NK-92 (cell line): ENCODE data around the gene PTPRG.

Experiments used
- DNase-seq: peaks from one replicate; lab custom pipeline; 2025; ENCODE audit not compliant: unreplicated experiment; lab: John Stamatoyannopoulos, UW

PTPRG gene

GRCh38 chr3:61877359-61878138 is 316.2 kb downstream of the PTPRG start:
- DNase-seq = no peak

- no peak for DNase-seq
Measured at GRCh38 chr3:61882253-61882652, 320.9 kb downstream of the PTPRG start.

GRCh38 chr3:61884794-61885193 is 323.4 kb downstream of the PTPRG start:
- no peak for DNase-seq

- DNase-seq = no peak
Measured at GRCh38 chr3:61885414-61885813, 324.0 kb downstream of the PTPRG start.

GRCh38 chr3:61887206-61887605 is 325.8 kb downstream of the PTPRG start:
- DNase-seq = no peak

- DNase-seq = no peak
Measured at GRCh38 chr3:61889259-61889658, 327.9 kb downstream of the PTPRG start.

- DNase-seq = no peak
Measured at GRCh38 chr3:61890167-61890566, 328.8 kb downstream of the PTPRG start.

- no peak for DNase-seq
Measured at GRCh38 chr3:61890586-61890985, 329.2 kb downstream of the PTPRG start.

- no peak for DNase-seq
Measured at GRCh38 chr3:61892891-61893290, 331.5 kb downstream of the PTPRG start.

GRCh38 chr3:61893840-61894566 is 332.6 kb downstream of the PTPRG start:
- DNase-seq = no peak

- no peak for DNase-seq
Measured at GRCh38 chr3:61894988-61895935, 333.9 kb downstream of the PTPRG start.

GRCh38 chr3:61896251-61896650 is 334.9 kb downstream of the PTPRG start:
- DNase-seq = no peak

GRCh38 chr3:61897848-61898247 is 336.5 kb downstream of the PTPRG start:
- DNase-seq = no peak

GRCh38 chr3:61899700-61900462 is 338.5 kb downstream of the PTPRG start:
- no peak for DNase-seq

GRCh38 chr3:61901496-61901895 is 340.1 kb downstream of the PTPRG start:
- no peak for DNase-seq

- DNase-seq = no peak
Measured at GRCh38 chr3:61901986-61902385, 340.6 kb downstream of the PTPRG start.

- no peak for DNase-seq
Measured at GRCh38 chr3:61903074-61903473, 341.7 kb downstream of the PTPRG start.

GRCh38 chr3:61903931-61904657 is 342.7 kb downstream of the PTPRG start:
- no peak for DNase-seq

- no peak for DNase-seq
Measured at GRCh38 chr3:61907210-61907795, 345.9 kb downstream of the PTPRG start.

GRCh38 chr3:61908382-61908781 is 347.0 kb downstream of the PTPRG start:
- DNase-seq = no peak
